CD14-positive monocyte (primary cell): Measurements from ENCODE around the gene HCK. TPM values are rescaled to one million over a fixed set of nuclear protein-coding genes. Genes with fewer than 3 reads are reported as not detected.
A peak's percentile ranks its signal among the peaks of the same experiment; 100 is the strongest.

ENCODE experiments used
- DNase-seq, 3 donors: peaks; one replicate each; pipeline ENCODE4 v3.0.0-alpha.2; 2011 to 2022
- H2AFZ ChIP-seq: 2 replicates; pipeline ENCODE4 v1.6.0; 2012; ENCODE audit warnings: mild to moderate bottlenecking, low read depth, low read length, inconsistent platforms; ENCODE audit not compliant: insufficient read depth, poor library complexity, severe bottlenecking
- H3K27ac ChIP-seq, 2 donors: 1 replicate in 1 of 2; 2 replicates in 1 of 2; pipeline ENCODE4 v1.5.1; 2012 to 2013; ENCODE audit warnings: low read length in 2 of 2, control low read depth in 1 of 2, inconsistent platforms in 1 of 2, low read depth in 1 of 2, mild to moderate bottlenecking in 1 of 2
- H3K27me3 ChIP-seq, 2 donors: one replicate each; pipeline versions ENCODE4 v1.6.0 to v1.6.1; 2011 to 2013; ENCODE audit warnings: low read length in 2 of 2; ENCODE audit not compliant: control insufficient read depth in 2 of 2, insufficient read depth in 2 of 2
- H3K36me3 ChIP-seq, 2 donors: replicated peaks in 1 of 2; 1 replicate in 1 of 2; 2 replicates in 1 of 2; pipeline versions ENCODE4 v1.5.1 to v1.6.1; 2012 to 2013; ENCODE audit warnings: low read length in 2 of 2, control low read depth in 1 of 2, inconsistent platforms in 1 of 2, mild to moderate bottlenecking in 1 of 2; ENCODE audit not compliant: insufficient read depth in 2 of 2, control insufficient read depth in 1 of 2
- H3K4me1 ChIP-seq, 2 donors: 1 replicate in 1 of 2; 2 replicates in 1 of 2; pipeline versions ENCODE4 v1.5.1 to v1.6.1; 2012 to 2013; ENCODE audit warnings: low read length in 2 of 2, control low read depth in 1 of 2, inconsistent platforms in 1 of 2, mild to moderate bottlenecking in 1 of 2, moderate library complexity in 1 of 2; ENCODE audit not compliant: insufficient read depth in 2 of 2, control insufficient read depth in 1 of 2
- H3K4me2 ChIP-seq: replicated peaks from 2 replicates; pipeline ENCODE3; 2012; ENCODE audit warnings: low read length, moderate library complexity, mild to moderate bottlenecking; ENCODE audit not compliant: poor library complexity, severe bottlenecking; ENCODE audit errors: extremely low read depth
- H3K4me3 ChIP-seq, 3 experiments: fragments of 200-600 bp in 1 of 3; sonication (generic) in 1 of 3; replicated peaks in 1 of 3; 1 replicate in 2 of 3; 2 replicates in 1 of 3; pipeline ENCODE4 v1.5.1; 2011 to 2013; ENCODE audit warnings: low read length in 3 of 3, mild to moderate bottlenecking in 3 of 3, control low read depth in 2 of 3, low read depth in 2 of 3, inconsistent platforms in 1 of 3, moderate library complexity in 1 of 3
- H3K79me2 ChIP-seq: 2 replicates; pipeline ENCODE4 v1.6.0; 2012; ENCODE audit warnings: mild to moderate bottlenecking, control low read depth, inconsistent platforms, low read length, moderate library complexity; ENCODE audit not compliant: insufficient read depth
- H3K9ac ChIP-seq: 2 replicates; pipeline ENCODE4 v1.6.0; 2017; ENCODE audit warnings: low read length, mild to moderate bottlenecking; ENCODE audit not compliant: insufficient read depth, poor library complexity, severe bottlenecking
- H3K9me3 ChIP-seq, 2 donors: replicated peaks in 1 of 2; 1 replicate in 1 of 2; 2 replicates in 1 of 2; pipeline versions ENCODE4 v1.5.1 to v1.6.1; 2012 to 2013; ENCODE audit warnings: low read length in 2 of 2, control low read depth in 1 of 2; ENCODE audit not compliant: control insufficient read depth in 1 of 2, insufficient read depth in 1 of 2
- H4K20me1 ChIP-seq: 2 replicates; pipeline ENCODE4 v1.6.0; 2012; ENCODE audit warnings: mild to moderate bottlenecking, low read length, control low read depth, moderate library complexity; ENCODE audit not compliant: insufficient read depth
- H3K27ac Mint-ChIP-seq, 7 donors: one replicate each; pipeline ENCODE4 v1.8.0; 2020; ENCODE audit warnings: mild to moderate bottlenecking in 7 of 7, mixed read lengths in 7 of 7, moderate library complexity in 6 of 7, inconsistent platforms in 2 of 7
- H3K27me3 Mint-ChIP-seq, 3 donors: one replicate each; pipeline ENCODE4 v1.8.0; 2021 to 2022; ENCODE audit warnings: low read depth in 3 of 3, mild to moderate bottlenecking in 3 of 3, mixed read lengths in 3 of 3, moderate library complexity in 3 of 3, inconsistent platforms in 1 of 3
- H3K36me3 Mint-ChIP-seq, 2 donors: one replicate each; pipeline ENCODE4 v1.8.0; 2020; ENCODE audit warnings: mixed read lengths in 2 of 2, inconsistent platforms in 1 of 2, mild to moderate bottlenecking in 1 of 2
- H3K4me1 Mint-ChIP-seq: one replicate; pipeline ENCODE4 v1.8.0; 2020; ENCODE audit warnings: mild to moderate bottlenecking, mixed read lengths
- H3K4me3 Mint-ChIP-seq, 2 donors: one replicate each; pipeline ENCODE4 v1.8.0; 2020; ENCODE audit warnings: mild to moderate bottlenecking in 2 of 2, mixed read lengths in 2 of 2, moderate library complexity in 1 of 2
- H3K9me3 Mint-ChIP-seq, 7 donors: one replicate each; pipeline ENCODE4 v1.8.0; 2020 to 2022; ENCODE audit warnings: mixed read lengths in 7 of 7, mild to moderate bottlenecking in 6 of 7, moderate library complexity in 6 of 7, inconsistent platforms in 2 of 7
- WGBS: methylation state at CpG from one replicate; pipeline ENCODE4 v1.1.5; 2013; ENCODE audit warnings: missing lambda C conversion rate; ENCODE audit not compliant: insufficient coverage; 5-methylcytosine and 5-hydroxymethylcytosine counted together
- intact Hi-C, 2 donors: fragments of 100-400 bp; cut with micrococcal nuclease; formaldehyde crosslinking; loops; one replicate each; pipeline versions ENCODE4 v1.15.0 to v1.15.1; 2023
- polyA plus RNA-seq, 3 donors: library from polyadenylated mRNA; depleted of rRNA in 1 of 3; unstranded in 2 of 3; stranded (reverse) in 1 of 3; fragments of 300-500 nt in 2 of 3; fragments of >200 nt in 1 of 3; fragmentation: Illumina TruSeq in 2 of 3; gene quantifications; 1 replicate in 2 of 3; 2 replicates in 1 of 3; pipeline ENCODE4 v1.2.3, GENCODE V29; 2012 to 2021
- TF ChIP-seq, protein P1 (sequence below): fragments of 200-600 bp; IDR thresholded peaks from one replicate; pipeline ENCODE4 v1.8.0; 2022; ENCODE audit warnings: antibody characterized with exemption, mild to moderate bottlenecking

HCK gene
- polyA plus RNA-seq, 3 donors, result 430 to 688 (median 526) TPM

DNA sequence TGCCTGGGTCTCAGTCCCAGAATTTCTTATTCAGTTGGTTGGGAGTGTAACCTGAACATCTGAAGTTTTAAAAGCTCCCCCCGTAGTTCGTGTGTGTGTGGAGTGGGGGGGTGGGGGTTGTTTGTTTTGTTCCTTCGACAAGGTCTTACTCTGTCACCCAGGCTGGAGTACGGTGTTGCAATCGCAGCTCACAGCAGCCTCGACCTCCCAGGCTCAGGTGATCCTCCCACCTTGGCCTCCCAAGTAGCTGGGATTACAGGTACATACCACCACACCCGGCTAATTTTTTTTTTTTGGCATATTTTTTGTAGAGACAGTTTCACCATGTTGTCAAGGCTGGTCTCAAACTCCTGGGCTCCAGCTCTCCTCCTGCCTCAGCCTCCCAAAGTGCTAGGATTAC, 38.7 kb upstream of the HCK start:
- H3K4me1 ChIP-seq, result peaks cover 2 to 3% of the 10 kb centered on the region in 2 donors
- H3K27me3 ChIP-seq, result peaks cover 15 to 35% of the 10 kb centered on the region in 2 donors
- H3K4me3 Mint-ChIP-seq, result no peak overlapping the region

DNA sequence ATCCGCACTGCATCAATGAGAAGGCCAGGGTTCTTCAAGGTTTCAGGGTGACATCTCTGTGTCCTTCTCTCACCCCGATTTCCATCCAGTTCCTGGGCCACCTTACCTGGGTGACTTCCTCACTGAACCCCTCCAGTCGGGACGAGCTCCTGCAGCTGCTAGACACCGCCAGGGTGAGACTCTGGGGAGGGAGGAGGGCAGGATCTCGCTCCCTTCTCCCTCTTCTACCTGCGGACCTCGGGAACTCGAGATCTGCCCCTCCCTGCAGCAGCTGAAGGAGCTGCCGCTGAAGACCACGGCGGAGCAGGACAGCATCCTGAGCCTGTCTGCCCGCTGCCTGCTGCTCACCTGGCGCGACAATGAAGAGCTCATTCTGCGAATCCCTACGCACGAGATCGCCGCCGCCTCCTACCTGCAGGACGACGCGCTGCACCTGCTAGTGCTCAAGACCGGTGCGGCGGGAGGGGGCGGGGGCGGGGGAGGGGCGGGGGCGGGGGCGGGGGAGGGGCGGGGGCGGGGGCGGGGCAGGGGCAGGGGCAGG, 34.3 kb upstream of the HCK start:
- Histone ChIP-seq H3K9me3 (peaks cover 0 to 14% of the 10 kb centered on the region in 2 donors), H3K36me3 (no peaks in the 10 kb centered on the region), H3K4me1 (peaks cover 12 to 16% of the 10 kb centered on the region in 2 donors), H3K9ac (no peak overlapping the region), H3K27me3 (peaks cover 44 to 74% of the 10 kb centered on the region in 2 donors), H2AFZ (no peak overlapping the region), H3K79me2 (no peaks in the 10 kb centered on the region), H3K27ac (no peak overlapping the region), H4K20me1 (no peaks in the 10 kb centered on the region), H3K4me2 (peak overlapping the region; percentile 89), H3K4me3 (no peak overlapping the region)
- Mint-ChIP-seq H3K36me3 (peaks cover 7 to 11% of the 10 kb centered on the region in 2 donors), H3K9me3 (peaks cover 0 to 17% (median 12%) of the 10 kb centered on the region in 7 donors), H3K4me1 (peaks cover 16% of the 10 kb centered on the region), H3K27ac (no peak overlapping the region), H3K4me3 (peak overlapping the region; percentile 45 to 96), H3K27me3 (peaks cover 60 to 82% (median 71%) of the 10 kb centered on the region in 3 donors)
- intact Hi-C loops, result no loop called here
- 25% methylated on average over 10 of the region's 35 CpGs for WGBS
- TF ChIP-seq, protein P1, sequence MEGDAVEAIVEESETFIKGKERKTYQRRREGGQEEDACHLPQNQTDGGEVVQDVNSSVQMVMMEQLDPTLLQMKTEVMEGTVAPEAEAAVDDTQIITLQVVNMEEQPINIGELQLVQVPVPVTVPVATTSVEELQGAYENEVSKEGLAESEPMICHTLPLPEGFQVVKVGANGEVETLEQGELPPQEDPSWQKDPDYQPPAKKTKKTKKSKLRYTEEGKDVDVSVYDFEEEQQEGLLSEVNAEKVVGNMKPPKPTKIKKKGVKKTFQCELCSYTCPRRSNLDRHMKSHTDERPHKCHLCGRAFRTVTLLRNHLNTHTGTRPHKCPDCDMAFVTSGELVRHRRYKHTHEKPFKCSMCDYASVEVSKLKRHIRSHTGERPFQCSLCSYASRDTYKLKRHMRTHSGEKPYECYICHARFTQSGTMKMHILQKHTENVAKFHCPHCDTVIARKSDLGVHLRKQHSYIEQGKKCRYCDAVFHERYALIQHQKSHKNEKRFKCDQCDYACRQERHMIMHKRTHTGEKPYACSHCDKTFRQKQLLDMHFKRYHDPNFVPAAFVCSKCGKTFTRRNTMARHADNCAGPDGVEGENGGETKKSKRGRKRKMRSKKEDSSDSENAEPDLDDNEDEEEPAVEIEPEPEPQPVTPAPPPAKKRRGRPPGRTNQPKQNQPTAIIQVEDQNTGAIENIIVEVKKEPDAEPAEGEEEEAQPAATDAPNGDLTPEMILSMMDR, result no peak
- DNase-seq, result no peak

More for the DNA sequence above, 38.7 kb upstream of the HCK start:
- H4K20me1 ChIP-seq, result no peaks in the 10 kb centered on the region
- H3K9ac ChIP-seq, result no peak overlapping the region
- 82% methylated on average over 4 of the region's 7 CpGs for WGBS
- Mint-ChIP-seq H3K27ac (no peak overlapping the region), H3K36me3 (no peaks in the 10 kb centered on the region), H3K9me3 (peaks cover 0 to 7% (median 2%) of the 10 kb centered on the region in 7 donors), H3K27me3 (peaks cover 31 to 57% (median 38%) of the 10 kb centered on the region in 3 donors), H3K4me1 (peaks cover 5% of the 10 kb centered on the region)
- TF ChIP-seq, protein P1, result no peak
- no peaks in the 10 kb centered on the region for H3K79me2 ChIP-seq
- H3K4me2 ChIP-seq, result no peak overlapping the region
- intact Hi-C loops, result no loop called here
- no peak overlapping the region for H3K4me3 ChIP-seq
- H3K36me3 ChIP-seq, result no peaks in the 10 kb centered on the region
- no peak for DNase-seq
- H3K27ac ChIP-seq, result no peak overlapping the region
- H3K9me3 ChIP-seq, result no peaks in the 10 kb centered on the region
- no peak overlapping the region for H2AFZ ChIP-seq
